Brain pericyte (primary cell): ENCODE results near the gene PDHA2.
"Not testable (repeated sequence)": the region's sequence is repeated elsewhere in the genome, so short reads cannot be mapped to it uniquely, and the experiment has no call there.

Experiments
- DNase-seq: peaks from one replicate; pipeline ENCODE4 v3.0.0-alpha.2; 2012; ENCODE audit warnings: low read depth, low spot score

PDHA2 gene

DNA sequence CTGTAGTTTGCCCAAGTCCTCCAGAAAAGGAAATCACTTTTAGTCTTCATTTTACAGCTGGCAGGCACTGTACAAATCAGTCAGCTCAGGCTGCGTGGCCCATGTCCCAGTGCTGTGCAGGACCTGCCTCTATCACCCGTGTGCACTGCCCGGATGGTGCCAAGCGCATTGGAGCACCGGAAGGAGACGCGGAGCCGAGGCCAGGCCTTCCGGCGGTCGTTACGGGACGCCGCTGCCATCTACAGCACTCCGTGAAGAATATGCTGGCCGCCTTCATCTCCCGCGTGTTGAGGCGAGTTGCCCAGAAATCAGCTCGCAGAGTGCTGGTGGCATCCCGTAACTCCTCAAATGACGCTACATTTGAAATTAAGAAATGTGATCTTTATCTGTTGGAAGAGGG lies at the start of gene PDHA2:
PDHA2 (plus strand) TSS at position 203 of the 400 bp plus-strand sequence; CDS start at position 261, 58 bp downstream.
- DNase-seq, result no peak

DNA sequence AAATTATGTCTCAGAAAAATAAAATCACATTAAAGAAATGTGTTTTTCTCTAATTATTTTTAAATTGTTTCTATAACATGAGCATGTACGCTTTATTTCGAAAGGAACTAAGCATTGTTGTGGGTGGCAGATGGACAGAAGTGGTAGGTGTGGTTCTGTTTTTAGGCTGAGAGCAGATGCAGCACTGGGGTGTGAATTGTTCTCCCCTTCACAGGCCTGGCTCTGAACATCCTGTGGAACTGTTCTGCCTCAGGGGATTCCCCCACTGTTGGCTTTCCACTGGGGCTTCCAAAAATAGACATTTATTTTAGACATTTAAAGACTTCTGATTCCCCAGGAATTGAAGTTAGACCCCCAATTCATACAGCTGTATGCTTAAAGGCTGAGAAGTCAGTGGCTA lies 41.9 kb upstream of the PDHA2 start:
- no peak for DNase-seq

DNA sequence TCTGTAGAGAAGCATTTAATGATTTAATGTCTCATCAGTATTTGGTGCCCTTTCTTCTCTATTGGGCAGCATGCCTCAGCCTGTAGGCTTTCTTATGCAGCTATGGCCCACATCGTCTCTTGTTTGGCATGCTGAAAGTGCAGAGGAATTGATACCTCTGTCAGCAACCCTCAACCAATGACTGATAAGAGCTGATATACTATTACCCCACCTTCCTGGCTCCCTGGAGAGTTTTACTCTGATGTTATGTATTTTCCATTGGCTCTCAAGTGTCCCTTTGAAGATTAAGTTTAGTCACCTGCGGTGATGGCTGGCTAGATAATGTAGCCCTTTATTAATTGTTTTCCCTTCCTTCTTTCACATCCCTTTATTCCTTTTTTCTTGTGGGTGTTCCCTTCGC lies 41.2 kb upstream of the PDHA2 start:
- no peak for DNase-seq

DNA sequence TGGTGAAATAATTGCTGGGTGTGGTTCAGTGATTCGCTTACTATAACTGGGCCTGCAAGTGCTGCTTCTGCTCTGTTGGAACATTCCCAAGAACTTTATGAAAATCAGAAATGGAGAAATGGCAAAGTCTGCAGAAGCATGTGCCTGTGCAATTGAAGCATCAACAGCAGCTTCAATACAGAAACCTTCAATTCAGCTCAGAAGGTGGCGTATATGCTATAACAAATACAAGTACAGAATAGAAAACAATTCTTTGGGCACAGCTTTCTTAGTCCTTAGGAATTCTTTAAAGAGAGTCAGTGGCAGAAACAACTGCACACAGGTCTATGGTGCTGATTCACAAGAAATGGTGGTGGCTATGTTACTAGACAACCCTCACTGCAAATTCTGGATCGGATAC lies 18.0 kb upstream of the PDHA2 start:
- DNase-seq, result no peak

DNA sequence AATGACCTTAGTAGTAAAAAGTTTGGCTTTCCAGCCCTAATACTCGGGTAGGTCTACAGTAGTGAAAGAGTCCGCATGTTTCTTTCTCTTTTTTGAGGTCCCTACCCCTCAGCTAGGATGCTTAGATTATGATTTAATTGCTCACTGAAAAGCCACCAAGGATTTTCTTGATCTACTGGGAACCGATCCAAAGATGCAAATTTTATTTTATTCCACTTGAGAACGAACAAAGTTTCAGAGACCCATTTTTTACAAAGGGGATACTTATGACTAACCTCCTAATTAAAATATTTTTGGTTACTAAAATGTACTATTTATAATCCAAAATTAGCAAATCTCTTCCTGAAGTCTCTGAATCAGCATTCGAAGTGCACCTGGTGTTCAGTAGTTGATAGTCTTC lies 14.3 kb upstream of the PDHA2 start:
- DNase-seq, result no peak

DNA sequence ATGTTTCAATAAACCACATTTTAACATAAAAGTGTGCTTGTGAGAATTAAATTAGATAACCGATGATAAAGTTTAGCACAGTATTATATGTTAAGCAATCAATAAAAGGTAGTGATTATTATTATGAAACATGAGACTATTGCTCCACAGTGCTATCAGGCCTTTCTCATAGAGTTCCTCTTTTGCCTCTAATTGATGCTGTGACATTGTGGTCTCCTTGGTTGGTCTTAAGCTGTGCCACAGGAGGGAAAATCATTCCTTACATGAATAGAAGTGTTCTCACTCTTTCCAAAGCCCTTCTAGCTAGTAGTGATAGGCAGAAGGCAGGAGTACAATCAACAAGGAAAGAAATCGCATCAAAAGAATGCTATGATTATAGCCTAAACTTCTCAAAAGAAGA lies 9.2 kb upstream of the PDHA2 start:
- DNase-seq, result no peak

DNA sequence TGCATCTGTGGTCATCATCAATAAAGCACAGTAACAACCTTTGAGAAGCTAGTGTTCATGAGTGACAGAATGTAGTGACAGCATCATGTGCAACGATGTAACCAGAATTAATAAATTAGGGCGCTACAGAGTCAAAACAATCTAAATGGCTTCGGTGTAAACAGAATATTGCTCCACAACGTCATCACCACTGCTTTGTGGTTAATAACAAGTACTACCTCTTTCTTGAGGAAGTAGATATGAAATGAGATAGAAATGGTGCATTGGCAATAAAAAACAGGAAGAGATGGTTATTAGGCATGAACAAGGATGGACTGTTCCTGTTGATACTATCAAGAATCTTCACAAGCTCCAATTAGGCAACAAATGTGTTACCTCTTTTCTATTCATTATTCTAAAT lies 8.7 kb upstream of the PDHA2 start:
- DNase-seq, result no peak

DNA sequence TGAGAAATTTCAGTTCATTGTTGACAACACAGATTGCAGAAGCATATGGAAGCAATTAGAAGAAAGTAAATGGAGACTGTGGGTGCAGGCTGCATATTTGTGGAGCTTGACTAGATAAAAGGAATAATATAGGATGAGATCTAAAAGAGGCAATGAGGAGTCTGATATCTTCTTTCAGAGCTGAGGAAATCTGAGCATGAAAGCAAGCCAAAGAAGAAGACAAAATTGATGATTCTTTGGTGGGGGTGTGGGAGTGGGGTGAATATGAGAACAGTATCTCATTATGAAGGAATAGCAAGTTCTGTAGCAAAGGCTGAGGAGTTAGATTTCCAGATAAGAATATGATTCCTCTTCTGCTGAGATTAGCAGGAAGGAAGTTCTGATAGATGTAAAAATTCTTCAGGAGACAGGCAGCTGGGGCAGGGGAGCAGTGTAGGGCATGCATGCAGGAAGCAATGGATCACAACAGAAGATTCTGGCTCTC lies 6.1 kb upstream of the PDHA2 start:
- no peak for DNase-seq

DNA sequence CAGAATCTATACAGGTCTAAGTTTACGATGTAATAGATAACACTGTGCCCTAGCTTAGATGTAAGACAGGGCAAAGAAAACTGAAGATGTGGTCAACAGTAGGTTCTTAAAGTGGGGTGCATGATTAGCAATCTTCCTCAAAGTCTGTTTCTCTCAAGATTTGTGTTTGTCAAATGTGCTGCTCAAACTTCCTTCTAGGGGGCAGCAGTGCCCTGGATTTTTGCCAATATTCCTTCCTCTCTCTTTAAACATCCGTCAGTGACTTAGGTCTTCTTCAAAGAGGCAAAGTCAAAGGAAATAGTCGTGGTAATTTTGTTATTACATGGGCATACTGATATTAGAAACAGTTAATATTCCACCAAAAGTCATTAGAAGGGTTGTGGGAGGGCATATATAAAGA lies 4.2 kb upstream of the PDHA2 start:
- no peak for DNase-seq

DNA sequence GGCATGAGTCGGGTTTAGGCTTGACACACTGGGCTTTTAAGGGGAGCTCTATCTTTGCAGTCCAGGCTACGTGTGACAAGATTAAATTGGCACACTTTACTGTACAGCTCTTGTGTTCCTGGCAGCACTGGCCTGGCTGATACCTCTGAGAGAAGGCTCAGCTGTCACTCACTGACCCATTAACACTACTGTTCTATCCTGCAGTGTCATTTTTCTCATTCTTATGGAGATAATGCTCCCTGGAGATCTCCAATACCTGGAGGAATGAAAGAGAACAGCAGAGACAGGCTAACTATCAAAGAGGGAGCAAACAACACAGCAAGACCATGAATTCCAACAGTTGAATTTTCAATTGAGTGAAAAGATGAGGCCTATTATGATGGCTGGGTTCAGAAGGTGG lies 1.7 kb upstream of the PDHA2 start:
- no peak for DNase-seq

DNA sequence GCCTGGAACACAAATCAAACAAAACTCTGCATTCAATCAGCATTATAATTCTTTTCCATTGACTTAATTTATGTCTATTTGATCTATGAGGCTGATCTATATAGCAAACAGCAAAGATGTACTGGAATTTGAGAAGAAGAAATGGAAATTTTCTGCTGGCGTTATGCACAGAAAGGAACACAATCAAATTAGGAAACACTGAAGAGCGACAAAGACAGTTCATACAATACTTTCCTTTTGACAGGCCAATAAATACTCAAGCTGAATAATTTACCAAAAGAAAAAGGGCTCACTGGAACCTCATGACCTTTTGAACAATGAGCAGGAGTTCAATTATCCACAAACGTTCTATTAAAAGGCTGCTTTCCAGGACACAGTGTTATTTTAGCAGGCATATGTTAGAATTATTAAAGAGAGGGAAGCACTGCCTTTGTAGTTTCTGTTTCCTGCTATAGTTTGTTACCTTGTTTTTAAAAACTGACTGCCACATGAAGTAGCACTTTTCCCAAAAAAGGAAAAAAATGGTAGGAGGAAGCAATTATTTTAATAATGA lies 8.1 kb downstream of the PDHA2 start:
- DNase-seq, result no peak

DNA sequence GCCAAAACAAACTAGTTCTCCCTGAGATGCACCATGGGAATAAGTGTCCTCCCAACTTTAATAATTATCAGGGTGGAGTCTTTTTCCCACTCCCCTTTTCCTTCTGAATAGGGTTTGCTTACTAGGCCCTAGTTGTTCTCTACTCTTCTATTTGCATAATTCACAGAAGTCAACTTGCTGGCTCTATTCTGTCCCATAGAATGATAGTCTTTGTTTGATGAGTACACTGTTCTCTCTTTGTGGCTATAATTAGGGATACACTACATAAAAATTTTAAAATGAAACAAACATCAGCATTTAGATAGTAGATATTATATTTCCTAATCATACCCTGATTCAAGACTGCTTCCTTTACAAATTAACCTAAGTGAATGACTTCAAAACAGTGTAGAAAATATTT lies 10.3 kb downstream of the PDHA2 start:
- no peak for DNase-seq

DNA sequence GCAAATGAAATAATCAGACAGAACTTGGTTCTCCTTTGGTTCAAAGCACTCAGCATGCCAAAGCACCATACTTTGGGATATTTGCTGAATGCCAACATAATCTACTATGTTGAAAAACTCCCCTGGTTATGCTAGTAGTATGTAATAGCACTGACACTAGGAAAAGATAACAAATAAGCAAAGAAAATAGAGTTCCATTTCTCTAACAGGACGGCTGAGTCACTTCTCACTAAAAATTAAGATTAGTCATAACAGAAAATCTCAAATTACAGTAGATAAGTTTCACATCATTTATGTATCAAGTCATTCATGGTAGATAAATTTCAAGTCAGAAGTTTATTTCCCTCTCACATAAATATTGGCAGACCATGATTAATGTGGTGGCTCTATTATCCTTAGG lies 17.9 kb downstream of the PDHA2 start:
- DNase-seq, result no peak

DNA sequence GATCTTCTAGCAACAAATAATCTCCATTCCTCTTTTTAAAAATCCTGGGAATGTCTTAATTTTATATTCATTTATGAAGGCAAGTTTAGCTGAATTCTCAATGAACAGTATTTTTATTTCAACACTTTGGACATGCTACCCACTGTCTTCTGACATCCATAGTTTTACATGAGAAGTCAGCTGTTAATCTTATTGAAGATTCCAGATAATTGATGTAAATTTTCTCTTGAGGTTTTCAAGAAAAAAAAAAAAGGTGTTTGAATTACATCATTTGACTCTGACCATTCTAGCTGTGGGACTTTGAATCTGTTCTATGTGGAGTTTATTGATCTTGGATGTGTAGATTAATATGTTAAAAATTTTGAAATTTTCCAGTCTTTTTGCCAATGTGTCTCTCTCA lies 28.0 kb downstream of the PDHA2 start:
- no peak for DNase-seq

DNA sequence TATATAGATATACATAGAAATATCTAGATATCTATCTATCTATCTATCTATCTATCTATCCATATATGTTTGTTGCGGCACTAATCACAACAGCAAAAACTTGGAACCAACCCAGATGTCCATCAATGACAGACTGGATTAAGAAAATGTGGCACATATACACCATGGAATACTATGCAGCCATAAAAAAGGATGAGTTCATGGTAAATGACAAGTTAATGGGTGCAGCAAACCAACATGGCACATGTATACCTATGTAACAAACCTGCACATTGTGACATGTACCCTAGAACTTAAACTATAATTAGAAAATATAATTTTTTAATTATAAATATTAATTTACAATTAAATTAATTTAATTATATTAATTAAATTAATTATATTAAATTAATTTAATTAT lies 29.5 kb downstream of the PDHA2 start:
- not testable (repeated sequence) for DNase-seq

DNA sequence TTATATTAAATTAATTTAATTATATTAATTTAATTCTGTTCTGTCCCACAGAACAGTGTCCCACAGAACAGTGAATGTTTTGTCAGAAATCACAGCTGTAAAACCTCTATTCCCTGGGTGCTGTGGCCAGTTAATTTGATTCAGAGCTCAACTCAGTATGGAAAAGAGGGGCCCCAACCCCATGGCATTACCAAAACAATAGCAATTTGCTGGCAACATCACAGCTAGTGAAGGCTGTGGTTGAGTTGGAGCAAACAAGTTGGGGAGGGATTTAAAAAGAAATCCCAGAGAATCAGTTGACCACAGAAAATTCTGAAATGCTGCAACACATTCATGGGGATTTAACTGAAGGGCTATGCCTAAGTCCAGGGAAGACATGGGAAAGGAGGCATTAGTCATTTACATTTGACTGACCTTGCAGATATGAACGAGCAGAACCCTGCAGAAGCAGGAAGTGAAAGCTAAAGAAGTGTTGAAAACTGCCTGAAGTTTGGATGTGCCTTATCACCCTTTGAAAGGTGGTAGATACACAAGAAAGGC lies 30.1 kb downstream of the PDHA2 start:
- DNase-seq, result no peak

DNA sequence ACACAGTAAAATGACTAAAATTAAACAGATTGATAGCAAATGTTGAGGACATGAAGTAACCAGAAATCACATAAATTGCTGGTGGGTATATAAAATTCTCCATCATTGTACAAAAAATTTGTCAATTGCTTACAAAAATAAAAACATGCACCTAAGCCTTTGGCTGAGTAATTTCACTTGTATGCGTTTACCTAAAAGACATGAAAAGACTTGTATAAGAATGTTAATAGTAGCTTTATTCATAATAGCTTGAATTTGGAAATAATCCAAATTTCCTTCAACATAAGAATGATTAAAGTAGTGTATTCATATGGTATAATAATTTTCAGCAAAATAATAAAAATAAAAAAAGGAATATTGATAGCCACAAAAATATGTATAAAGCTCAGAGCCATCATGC lies 37.7 kb downstream of the PDHA2 start:
- DNase-seq, result no peak

DNA sequence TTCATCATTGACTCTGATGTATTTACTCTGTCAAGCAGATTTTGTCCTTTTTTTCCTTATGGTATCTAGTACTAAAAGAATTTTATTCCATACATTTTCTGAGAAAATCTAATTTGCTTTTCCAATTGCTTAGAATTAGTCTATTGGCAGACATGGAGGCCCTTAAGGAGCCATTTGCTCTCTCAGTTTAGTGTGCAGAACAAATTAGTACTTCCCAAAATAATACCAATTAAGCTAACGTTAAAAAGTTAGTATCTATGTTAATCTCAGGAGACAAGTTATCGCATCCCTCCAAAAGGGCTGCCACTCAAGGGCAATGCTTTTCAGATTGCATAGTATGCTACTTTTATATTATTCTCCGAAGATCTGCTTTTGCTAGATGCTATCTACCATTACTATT lies 47.7 kb downstream of the PDHA2 start:
- DNase-seq, result no peak

DNA sequence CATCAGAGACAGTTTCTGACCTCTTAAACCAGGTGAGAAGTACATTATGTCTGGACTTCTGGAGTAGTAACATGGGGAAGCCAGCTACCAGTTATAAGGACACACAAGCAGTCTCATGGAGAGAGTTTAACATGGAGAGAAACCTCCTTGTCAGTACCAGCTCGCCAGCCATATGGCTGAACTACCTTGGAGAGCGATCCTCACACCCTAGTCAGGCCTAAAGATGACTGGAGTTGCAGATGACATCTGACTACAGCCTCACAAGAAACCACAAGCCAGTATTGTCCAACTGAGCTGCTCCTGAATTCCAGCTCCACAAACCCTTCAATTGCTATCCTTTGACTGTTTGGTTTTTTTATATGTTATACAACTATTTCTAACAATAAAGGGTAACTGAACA lies 49.8 kb downstream of the PDHA2 start:
- DNase-seq, result no peak
